IPS DF 4.7 (cell line): Measurements from ENCODE around the gene TRPM2.
"Not testable (repeated sequence)": the region's sequence is repeated elsewhere in the genome, so short reads cannot be mapped to it uniquely, and the experiment has no call there.

Source experiments
- DNase-seq: peaks from one replicate; pipeline ENCODE4 v3.0.0-alpha.2; 2013; ENCODE audit warnings: low spot score; ENCODE audit errors: extremely low read depth

The TRPM2 gene

GRCh38 chr21:44413566-44414290, 60.3 kb downstream of the TRPM2 start:
- DNase-seq, result no peak

- no peak for DNase-seq
Observed at GRCh38 chr21:44414291-44415072, 61.1 kb downstream of the TRPM2 start.

GRCh38 chr21:44415073-44416025, 61.9 kb downstream of the TRPM2 start:
- DNase-seq, result no peak

- DNase-seq, result no peak
Observed at GRCh38 chr21:44416193-44416592, 62.8 kb downstream of the TRPM2 start.

GRCh38 chr21:44417621-44418107, 64.2 kb downstream of the TRPM2 start:
- not testable (repeated sequence) for DNase-seq

GRCh38 chr21:44418108-44418875, 64.9 kb downstream of the TRPM2 start:
- DNase-seq, result no peak

GRCh38 chr21:44418876-44419230, 65.4 kb downstream of the TRPM2 start:
- no peak for DNase-seq

- no peak for DNase-seq
Observed at GRCh38 chr21:44419679-44420078, 66.3 kb downstream of the TRPM2 start.

GRCh38 chr21:44420416-44421205, 67.2 kb downstream of the TRPM2 start:
- DNase-seq, result no peak

GRCh38 chr21:44421901-44422840, 68.8 kb downstream of the TRPM2 start:
- DNase-seq, result no peak

- DNase-seq, result no peak
Observed at GRCh38 chr21:44423312-44423821, 69.9 kb downstream of the TRPM2 start.

- no peak for DNase-seq
Observed at GRCh38 chr21:44423941-44424607, 70.7 kb downstream of the TRPM2 start.

GRCh38 chr21:44424608-44425306, 71.3 kb downstream of the TRPM2 start:
- DNase-seq, result no peak

- no peak for DNase-seq
Observed at GRCh38 chr21:44425307-44425894, 72.0 kb downstream of the TRPM2 start.

GRCh38 chr21:44425895-44426662, 72.7 kb downstream of the TRPM2 start:
- no peak for DNase-seq

- DNase-seq, result no peak
Observed at GRCh38 chr21:44426663-44427191, 73.3 kb downstream of the TRPM2 start.
